Inflammatory macrophage (primary cell): ENCODE measurements around the gene NAA10.

Experiments
- DNase-seq, 2 donors: peaks; one replicate each; pipeline ENCODE4 v3.0.0-alpha.2; 2020 to 2022

NAA10 gene

DNA sequence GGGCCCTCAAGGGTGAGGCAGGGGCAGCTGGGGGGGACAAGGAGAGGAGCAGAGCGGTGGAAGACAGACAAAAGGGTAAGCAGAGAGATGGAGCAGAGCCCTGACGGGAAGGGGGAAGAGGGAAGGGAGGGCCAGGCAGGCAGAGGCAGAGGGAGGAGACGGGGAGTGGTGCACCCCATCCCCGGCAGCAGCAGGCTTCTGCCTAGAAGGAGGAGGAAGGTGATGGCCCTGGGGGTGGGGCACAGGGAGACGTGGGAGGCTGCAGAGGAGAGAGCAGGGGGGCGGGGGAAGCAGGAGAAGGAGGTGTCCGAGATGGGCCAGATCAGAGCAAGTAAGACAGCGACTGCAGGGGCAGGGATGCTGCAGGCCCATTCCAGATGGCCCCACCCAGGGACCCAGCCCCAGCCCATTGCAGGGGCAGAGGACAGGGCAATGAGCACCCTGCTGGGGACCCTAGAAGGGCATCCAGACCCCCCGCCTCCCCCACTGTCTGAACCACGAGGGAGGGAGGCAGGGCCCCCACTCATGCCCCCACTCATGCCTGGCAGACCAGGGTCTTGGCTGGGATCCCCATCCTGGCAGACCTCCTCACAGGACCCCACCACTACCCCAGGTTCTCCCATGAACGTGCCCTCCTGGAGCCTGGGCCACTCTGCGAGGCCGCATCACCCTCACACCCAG, 51.5 kb downstream of the NAA10 start:
- DNase-seq: no peak

DNA sequence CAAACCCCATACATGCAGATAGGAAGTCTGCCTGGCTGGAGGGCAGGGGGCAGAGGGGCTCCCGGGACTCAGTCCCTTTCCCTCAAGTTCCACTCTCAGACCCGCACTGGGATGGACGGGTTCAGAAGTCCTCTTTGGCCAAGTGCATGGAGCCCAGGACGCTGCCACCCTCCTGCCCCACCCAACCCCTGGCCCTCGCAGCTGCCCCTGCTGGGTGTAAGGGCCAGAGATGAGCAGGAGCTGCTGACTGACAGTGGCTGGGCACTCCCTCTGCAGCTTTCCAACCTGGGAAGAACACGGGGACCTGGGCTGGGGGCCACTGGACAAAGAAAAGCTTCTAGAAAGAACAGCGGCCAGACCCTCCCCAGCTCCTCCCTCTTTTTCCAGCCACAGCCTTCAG, 52.3 kb downstream of the NAA10 start:
- DNase-seq: no peak

DNA sequence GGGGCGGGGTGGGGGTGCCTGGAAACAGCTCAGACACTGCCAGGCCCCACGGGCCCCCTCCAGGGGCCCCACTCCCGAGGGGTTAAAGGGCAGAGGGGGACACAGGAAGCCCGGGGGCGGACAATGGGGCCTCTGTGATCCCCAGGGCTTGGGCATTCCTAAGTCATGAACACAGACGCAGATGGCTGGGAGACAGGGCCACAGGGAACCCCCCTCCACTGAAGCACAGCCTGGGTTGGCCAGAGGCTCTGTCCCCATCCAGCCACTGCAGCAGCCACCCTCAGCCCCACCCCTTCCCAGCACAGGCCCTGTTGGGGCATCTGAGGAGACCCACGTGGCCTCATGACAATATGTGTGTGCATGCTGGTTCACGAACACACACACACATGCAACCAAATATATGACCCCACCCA, 52.7 kb downstream of the NAA10 start:
- no peak for DNase-seq

DNA sequence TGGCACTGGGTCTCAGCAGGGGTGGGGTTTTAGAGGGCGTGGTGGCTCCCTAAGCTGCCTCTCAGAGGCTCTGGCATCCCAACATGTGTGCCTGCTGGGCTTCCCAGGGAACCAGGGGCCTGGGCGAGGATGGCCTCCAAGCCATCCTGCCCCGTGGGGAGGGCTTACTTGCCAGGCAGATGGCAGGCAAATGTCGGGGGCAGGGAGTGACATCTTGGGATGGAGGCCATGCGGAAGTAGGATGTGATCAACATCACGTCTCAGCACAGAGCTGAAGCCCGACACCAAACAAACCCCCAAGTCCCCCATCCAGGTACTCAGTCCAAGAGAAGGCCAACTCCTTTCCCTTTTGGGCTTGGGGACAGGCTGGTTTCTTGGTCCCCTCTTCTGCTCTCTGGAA, 53.6 kb downstream of the NAA10 start:
- DNase-seq: no peak

DNA sequence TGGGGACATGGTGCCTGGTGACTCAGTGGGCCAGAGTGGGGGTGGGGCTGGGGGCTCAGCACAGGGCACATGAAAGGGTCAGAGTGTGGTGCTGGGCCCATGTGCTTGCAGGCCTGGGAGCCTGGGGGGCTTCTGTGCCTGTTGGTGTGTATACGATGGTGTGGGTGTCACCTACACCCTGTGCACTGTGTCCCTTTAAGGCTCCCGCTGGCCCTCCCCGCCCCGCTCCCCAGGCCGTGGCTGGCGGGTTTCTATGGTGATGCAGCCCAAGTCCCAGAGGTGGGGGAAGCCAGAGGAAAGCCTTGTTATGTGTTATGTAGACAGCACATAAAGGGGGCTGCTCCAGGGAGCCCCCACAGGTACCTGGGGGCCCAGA, 54.4 kb downstream of the NAA10 start:
- DNase-seq: no peak

DNA sequence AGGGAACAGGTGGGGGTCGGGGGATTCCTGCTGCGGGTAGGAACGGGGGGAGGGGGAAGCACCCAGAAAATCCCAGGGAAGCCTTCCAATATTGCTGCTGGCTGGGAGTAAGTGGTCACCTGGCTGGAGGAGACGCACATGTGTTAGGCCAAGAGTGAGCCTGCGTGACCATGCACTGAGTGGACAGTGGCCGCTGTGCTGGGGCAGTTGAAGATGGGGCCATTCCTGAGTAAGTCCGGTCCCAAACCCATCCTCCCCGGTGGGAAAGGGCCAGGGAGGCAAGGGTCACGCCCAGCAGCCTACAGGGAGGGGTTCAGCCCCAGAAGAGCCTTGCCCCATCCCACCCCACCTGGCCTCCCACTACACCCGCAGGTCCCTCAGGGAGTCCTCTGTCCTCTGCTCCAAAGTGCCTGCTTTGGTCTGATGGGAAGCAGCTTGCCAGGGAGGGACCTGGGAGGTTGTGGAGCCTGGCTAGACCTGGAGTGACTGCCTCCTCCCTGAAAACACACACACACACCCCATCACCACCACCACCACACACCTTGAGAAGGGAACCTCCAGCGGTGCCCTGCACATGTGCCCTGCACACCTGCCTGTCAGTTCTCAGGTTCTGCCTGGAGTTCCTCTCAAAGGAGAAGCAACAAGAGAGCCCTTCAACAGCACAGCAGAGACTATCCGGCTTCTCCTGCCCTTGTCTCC, 54.9 kb downstream of the NAA10 start:
- DNase-seq: no peak
